HCT116 (cell line): ENCODE measurements around the gene HAGH. TPM values are rescaled to one million over a fixed set of nuclear protein-coding genes. Genes with fewer than 3 reads are reported as not detected.

Experiments used
- ATAC-seq: fragments of 200-7000 bp; cut with Tn5 transposase; 2 replicates; pipeline ENCODE4 v1.9.1; 2020; ENCODE audit warnings: mild to moderate bottlenecking, moderate library complexity
- Bru-seq: library from RNA; stranded (reverse); fragments of 400-500 nt; gene quantifications from one replicate; lab custom pipeline; 2021; lab: Mats Ljungman, UMichigan
- BruChase-seq, 2 experiments: library from RNA; stranded (reverse); fragments of 400-500 nt; gene quantifications; one replicate each; lab custom pipeline; 2021; lab: Mats Ljungman, UMichigan
- BruUV-seq: library from RNA; stranded (reverse); fragments of 400-500 nt; replicated peaks from 2 replicates; lab custom pipeline; 2021; lab: Mats Ljungman, UMichigan
- CTCF ChIA-PET: fragments of 300-600 bp; sonication (Branson Sonifier 250); formaldehyde crosslinking; loops from one replicate; lab custom pipeline; 2021; ENCODE audit warnings: antibody characterized with exemption; lab: Charles Lee
- POLR2A ChIA-PET: fragments of 300-600, 350-600 bp; sonication (Branson Sonifier 250); formaldehyde crosslinking; loops from one replicate; lab custom pipeline; 2021; ENCODE audit warnings: antibody characterized with exemption; lab: Charles Lee
- RAD21 ChIA-PET, 2 experiments: fragments of 300-600 bp; sonication (Branson Sonifier 250); formaldehyde crosslinking; loops; one replicate each; lab custom pipeline; 2023; ENCODE audit warnings: low total read pairs in 2 of 2; ENCODE audit not compliant: uncharacterized antibody in 2 of 2, unreplicated experiment in 2 of 2, low non-redundant PET in 1 of 2; lab: Charles Lee
- DNase-seq: peaks from one replicate; pipeline ENCODE4 v3.0.0-alpha.2; 2010; ENCODE audit warnings: low read depth, low spot score
- H2AFZ ChIP-seq: fragments of 200-600 bp; shearing (Covaris generic), sonication (generic); 2 replicates; pipeline ENCODE4 v1.6.1; 2017; ENCODE audit warnings: low read depth, mixed run types, mixed read lengths, antibody characterized with exemption, low read length; ENCODE audit not compliant: poor library complexity, severe bottlenecking
- H3K27ac ChIP-seq: 2 replicates; pipeline ENCODE4 v1.5.1; 2012; ENCODE audit warnings: low read depth, low read length
- H3K27me3 ChIP-seq: fragments of 200-600 bp; sonication (generic); 2 replicates; pipeline ENCODE4 v1.6.1; 2016; ENCODE audit warnings: mixed run types, low read length, mixed read lengths; ENCODE audit not compliant: insufficient read depth
- H3K36me3 ChIP-seq, 2 experiments: fragments of 200-500 bp in 1 of 2; fragments of 200-600 bp in 1 of 2; sonication (Bioruptor generic) in 1 of 2; sonication (generic) in 1 of 2; 2 replicates each; pipeline versions ENCODE4 v1.5.1 to v1.6.1; 2014 to 2016; ENCODE audit warnings: low read length in 2 of 2, inconsistent platforms in 1 of 2, mixed read lengths in 1 of 2, mixed run types in 1 of 2; ENCODE audit not compliant: insufficient read depth in 2 of 2, control insufficient read depth in 1 of 2
- H3K4me1 ChIP-seq, 2 experiments: fragments of 200-600 bp in 1 of 2; sonication (generic) in 1 of 2; 2 replicates each; pipeline versions ENCODE4 v1.5.1 to v1.6.1; 2012 to 2017; ENCODE audit warnings: low read length in 2 of 2, inconsistent platforms in 1 of 2, mild to moderate bottlenecking in 1 of 2, mixed read lengths in 1 of 2, mixed run types in 1 of 2, moderate library complexity in 1 of 2; ENCODE audit not compliant: insufficient read depth in 2 of 2, control insufficient read depth in 1 of 2
- H3K4me2 ChIP-seq: fragments of 200-600 bp; sonication (generic); 2 replicates; pipeline ENCODE4 v1.6.1; 2017; ENCODE audit warnings: mixed run types, low read length, mixed read lengths
- H3K4me3 ChIP-seq, 2 experiments: fragments of 200-600 bp in 1 of 2; sonication (generic) in 1 of 2; replicated peaks in 1 of 2; 2 replicates each; pipeline ENCODE4 v1.5.1; 2011 to 2016; ENCODE audit warnings: low read length in 2 of 2, control low read depth in 1 of 2, low read depth in 1 of 2, mild to moderate bottlenecking in 1 of 2, mixed read lengths in 1 of 2, mixed run types in 1 of 2
- H3K79me2 ChIP-seq: fragments of 200-600 bp; sonication (generic); 2 replicates; pipeline ENCODE4 v1.6.1; 2017; ENCODE audit warnings: mild to moderate bottlenecking, mixed run types, low read length, moderate library complexity, mixed read lengths; ENCODE audit not compliant: insufficient read depth
- H3K9ac ChIP-seq: fragments of 200-600 bp; sonication (generic); 2 replicates; pipeline ENCODE4 v1.6.1; 2016; ENCODE audit warnings: low read length, mixed read lengths
- H3K9me2 ChIP-seq: fragments of 200-600 bp; sonication (generic), shearing (Covaris generic); 2 replicates; pipeline ENCODE4 v1.6.1; 2017; ENCODE audit warnings: mixed run types, mild to moderate bottlenecking, moderate library complexity; ENCODE audit not compliant: insufficient read depth
- H3K9me3 ChIP-seq, 2 experiments: fragments of 200-500 bp in 1 of 2; fragments of 200-600 bp in 1 of 2; sonication (Bioruptor generic) in 1 of 2; sonication (generic) in 1 of 2; 2 replicates each; pipeline ENCODE4 v1.6.1; 2014 to 2017; ENCODE audit warnings: low read length in 2 of 2, mixed read lengths in 2 of 2, inconsistent platforms in 1 of 2, low read depth in 1 of 2, mild to moderate bottlenecking in 1 of 2, mixed run types in 1 of 2, moderate library complexity in 1 of 2; ENCODE audit not compliant: control insufficient read depth in 1 of 2, insufficient read depth in 1 of 2
- H4K20me1 ChIP-seq: fragments of 200-600 bp; sonication (generic), shearing (Covaris generic); 2 replicates; pipeline ENCODE4 v1.6.1; 2017; ENCODE audit warnings: mixed run types, mild to moderate bottlenecking, moderate library complexity; ENCODE audit not compliant: insufficient read depth
- ATF3 ChIP-seq: IDR thresholded peaks from 2 replicates; pipeline ENCODE4 v1.6.1; 2012
- CEBPB ChIP-seq: IDR thresholded peaks from 2 replicates; pipeline ENCODE4 v1.6.1; 2012; ENCODE audit warnings: low read depth
- CTCF ChIP-seq, 3 experiments: fragments of 200-600 bp in 1 of 3; sonication (generic) in 1 of 3; IDR thresholded peaks in 2 of 3; conservative IDR thresholded peaks in 1 of 3; 2 replicates each; pipeline ENCODE4 v1.5.1; 2012 to 2017; ENCODE audit warnings: low read depth in 2 of 3, low read length in 2 of 3, antibody characterized with exemption in 1 of 3, borderline replicate concordance in 1 of 3, control low read depth in 1 of 3, mild to moderate bottlenecking in 1 of 3, mixed read lengths in 1 of 3, mixed run types in 1 of 3, moderate library complexity in 1 of 3; ENCODE audit not compliant: insufficient read depth in 1 of 3
- ELF1 ChIP-seq: IDR thresholded peaks from 2 replicates; pipeline ENCODE4 v1.6.1; 2012; ENCODE audit warnings: low read depth, borderline replicate concordance
- FOSL1 ChIP-seq: IDR thresholded peaks from 2 replicates; pipeline ENCODE4 v1.6.1; 2012; ENCODE audit warnings: low read depth
- JUND ChIP-seq: IDR thresholded peaks from 2 replicates; pipeline ENCODE4 v1.6.1; 2012
- MAX ChIP-seq: IDR thresholded peaks from 2 replicates; pipeline ENCODE4 v1.6.1; 2012
- POLR2A ChIP-seq: IDR thresholded peaks from 2 replicates; pipeline ENCODE4 v1.7.0; 2011; ENCODE audit warnings: borderline replicate concordance; ENCODE audit not compliant: insufficient read depth, insufficient read length; ENCODE audit errors: extremely low read depth
- RAD21 ChIP-seq: IDR thresholded peaks from 2 replicates; pipeline ENCODE4 v1.6.1; 2012; ENCODE audit warnings: low read depth, mild to moderate bottlenecking
- REST ChIP-seq: IDR thresholded peaks from 2 replicates; pipeline ENCODE4 v1.6.1; 2012; ENCODE audit warnings: low read depth
- SIN3A ChIP-seq: IDR thresholded peaks from 2 replicates; pipeline ENCODE4 v1.6.1; 2012; ENCODE audit warnings: low read depth
- SP1 ChIP-seq: IDR thresholded peaks from 2 replicates; pipeline ENCODE4 v1.6.1; 2012; ENCODE audit warnings: low read depth
- TCF7L2 ChIP-seq: IDR thresholded peaks from 2 replicates; pipeline ENCODE4 v1.7.0; 2011; ENCODE audit warnings: borderline replicate concordance, inconsistent platforms; ENCODE audit not compliant: insufficient read depth, insufficient read length; ENCODE audit errors: extremely low read depth
- ZBTB33 ChIP-seq: IDR thresholded peaks from 2 replicates; pipeline ENCODE4 v1.6.1; 2011; ENCODE audit warnings: mild to moderate bottlenecking, low read length, moderate library complexity; ENCODE audit not compliant: insufficient replicate concordance; ENCODE audit errors: extremely low read depth
- ZFX ChIP-seq: fragments of 450-650 bp; IDR thresholded peaks from 2 replicates; pipeline ENCODE4 v1.6.1; 2017
- intact Hi-C: fragments of 100-400 bp; cut with micrococcal nuclease; formaldehyde crosslinking; loops from 2 replicates; pipeline ENCODE4 v1.10.0; 2022
- long read RNA-seq: library from polyadenylated mRNA; unstranded; transcript quantifications from one replicate; pipeline ENCODE4 v2.0.0, GENCODE V29; 2021; ENCODE audit not compliant: unreplicated experiment
- polyA plus RNA-seq: library from polyadenylated mRNA; unstranded; fragments of >200 nt; gene quantifications from 2 replicates; pipeline ENCODE4 v1.2.1, GENCODE V29; 2012; ENCODE audit warnings: missing spikeins
- total RNA-seq: library from RNA; stranded (reverse); gene quantifications from one replicate; pipeline ENCODE4 v1.2.1, GENCODE V29; 2021; ENCODE audit not compliant: unreplicated experiment

Gene HAGH
- 39.1 TPM for total RNA-seq
- polyA plus RNA-seq, result 67.6 and 75.7 TPM in 2 replicates
- Bru-seq, nascent RNA, result percentile 54 among the genes with signal in this experiment
- percentile 56 among the genes with signal in this experiment for BruChase-seq, experiment 1, labeled RNA remaining after a 6-hour chase
- percentile 50 among the genes with signal in this experiment for BruChase-seq, experiment 2, labeled RNA remaining after a 2-hour chase
- long read RNA-seq, transcript HAGH-202 (9 exons, 2,984 nt), result major isoform, 21 of 64 reads
- long read RNA-seq, transcript HAGH-201 (10 exons, 1,257 nt), result minor isoform, 11 of 64 reads
- long read RNA-seq, partial matches to known transcripts, result 25 of 64 reads
- long read RNA-seq, other reads (novel, unspliced or antisense), result 5 of 64 reads

GRCh38 chr16:1826691-1827573 is at the start of gene HAGH, which contains the start of gene FAHD1:
Gene HAGH (minus strand): TSS chr16:1826825. CDS start chr16:1826787, 38 bp downstream.
Gene FAHD1 (plus strand): TSS chr16:1827206. CDS start chr16:1827239, 33 bp downstream.
- CTCF ChIA-PET, result interaction anchor here (1.2 to 1.7 kb wide), 2 partner anchors 14 to 54 kb away, joined by 3 to 4 read pairs; partner anchors contain the start of genes EME2 and MRPS34
- RAD21 ChIA-PET, result no interaction called here
- peaks cover 14 to 17% of the 10 kb centered on the region in 2 experiments for H3K4me1 ChIP-seq
- no peaks in the 10 kb centered on the region for H3K9me2 ChIP-seq
- no peaks in the 10 kb centered on the region for H3K9me3 ChIP-seq
- H3K9ac ChIP-seq, result peak within 1 kb of the TSS; percentile 69
- peak within 1 kb of the TSS; percentile 80 for H3K27ac ChIP-seq
- intact Hi-C loops, result loop anchor here (2.0 kb wide), 1 partner anchor 44 kb away; the partner anchor contains the start of genes NUBP2 and SPSB3
- peak within 1 kb of the TSS; percentile 73 for H3K4me2 ChIP-seq
- BruUV-seq, result no TSS peak
- 0 out of 4 replicates have a peak, but pooled peaks cover 0 to 7% of the 10 kb centered on the region in 2 experiments for H3K36me3 ChIP-seq
- no peaks in the 10 kb centered on the region for H3K27me3 ChIP-seq
- peak within 1 kb of the TSS; percentile 90 to 98 for H3K4me3 ChIP-seq
- POLR2A ChIA-PET, result interaction anchor here (1.0 to 1.6 kb wide), 3 partner anchors 15 to 138 kb away, joined by 3 to 6 read pairs (median 3); partner anchors contain the start of genes NUBP2, RPS2 and SPSB3
- peaks cover 33% of the 10 kb centered on the region for H3K79me2 ChIP-seq
- H2AFZ ChIP-seq, result no peak within 1 kb of the TSS
- ATAC-seq (peak; percentile 86), DNase-seq (peak; percentile 89)
- H4K20me1 ChIP-seq, result peaks cover 5% of the 10 kb centered on the region; the same call in 1 of the 2 replicates
- peak; percentile 99 for TF ChIP-seq SIN3A
- TF ChIP-seq MAX, result peak; percentile 97
- no peak for TF ChIP-seq REST
- TF ChIP-seq ZBTB33, result peak; percentile 86
- TF ChIP-seq CEBPB, result no peak
- no peak; the same call in 1 of the 2 replicates for TF ChIP-seq JUND
- TF ChIP-seq ZFX, result peak; percentile 68; the same call in 1 of the 2 replicates
- no peak for TF ChIP-seq RAD21
- TF ChIP-seq FOSL1, result no peak
- TF ChIP-seq SP1, result peak; percentile 95
- no peak for TF ChIP-seq CTCF (IDR thresholded peaks at IDR 0.05 in 2 of 3, conservative IDR thresholded peaks at IDR 0.05 in 1 of 3; ENCODE audit: borderline replicate concordance in 1 of 3, insufficient read depth in 1 of 3, low read depth in 2 of 3, low read length in 2 of 3)
- TF ChIP-seq TCF7L2, result peak; percentile 34
- no peak for TF ChIP-seq ATF3
- peak; percentile 24 for TF ChIP-seq POLR2A
- no peak; the same call in 1 of the 2 replicates for TF ChIP-seq ELF1
